ENCODE measurements around the gene NUBP2.

DNA sequence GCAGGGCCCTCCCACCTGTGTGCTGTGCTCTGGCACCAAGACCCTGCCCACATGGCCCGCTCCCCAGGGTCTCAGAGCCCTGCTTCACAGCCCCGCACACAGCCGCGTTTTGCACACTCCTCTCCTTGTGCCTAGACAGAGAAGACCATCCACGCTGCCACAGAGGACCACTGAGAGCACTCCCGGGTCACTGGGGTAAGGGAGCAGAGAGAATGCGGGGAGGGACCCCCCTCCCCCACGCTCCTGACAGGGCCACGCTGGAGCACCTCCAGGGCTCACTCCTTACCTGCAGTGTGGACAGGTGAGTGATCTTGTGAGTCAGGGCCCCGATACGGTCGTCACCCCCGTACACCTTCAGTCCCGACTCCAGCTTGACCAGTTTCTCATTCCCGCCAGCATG is 36.9 kb downstream of the NUBP2 start:
- TF ChIP-seq CTCF (IDR thresholded peaks at IDR 0.05; ENCODE audit: low read depth, low read length, missing input control) (no peak), EGR1 (IDR thresholded peaks at IDR 0.05; ENCODE audit: low read depth in 2 of 2) (no peak), GABPA (IDR thresholded peaks at IDR 0.05 in 1 of 2, conservative IDR thresholded peaks at IDR 0.05 in 1 of 2) (no peak), RXRA (IDR thresholded peaks at IDR 0.05) (no peak), SP1 (IDR thresholded peaks at IDR 0.05) (no peak), RAD21 (IDR thresholded peaks at IDR 0.05) (no peak), TAF1 (conservative IDR thresholded peaks at IDR 0.05) (no peak), REST (IDR thresholded peaks at IDR 0.05) (no peak), YY1 (IDR thresholded peaks at IDR 0.05) (no peak), JUND (IDR thresholded peaks at IDR 0.05) (no peak), HNF4A (conservative IDR thresholded peaks at IDR 0.05) (no peak)
- TF ChIP-seq, protein P1, sequence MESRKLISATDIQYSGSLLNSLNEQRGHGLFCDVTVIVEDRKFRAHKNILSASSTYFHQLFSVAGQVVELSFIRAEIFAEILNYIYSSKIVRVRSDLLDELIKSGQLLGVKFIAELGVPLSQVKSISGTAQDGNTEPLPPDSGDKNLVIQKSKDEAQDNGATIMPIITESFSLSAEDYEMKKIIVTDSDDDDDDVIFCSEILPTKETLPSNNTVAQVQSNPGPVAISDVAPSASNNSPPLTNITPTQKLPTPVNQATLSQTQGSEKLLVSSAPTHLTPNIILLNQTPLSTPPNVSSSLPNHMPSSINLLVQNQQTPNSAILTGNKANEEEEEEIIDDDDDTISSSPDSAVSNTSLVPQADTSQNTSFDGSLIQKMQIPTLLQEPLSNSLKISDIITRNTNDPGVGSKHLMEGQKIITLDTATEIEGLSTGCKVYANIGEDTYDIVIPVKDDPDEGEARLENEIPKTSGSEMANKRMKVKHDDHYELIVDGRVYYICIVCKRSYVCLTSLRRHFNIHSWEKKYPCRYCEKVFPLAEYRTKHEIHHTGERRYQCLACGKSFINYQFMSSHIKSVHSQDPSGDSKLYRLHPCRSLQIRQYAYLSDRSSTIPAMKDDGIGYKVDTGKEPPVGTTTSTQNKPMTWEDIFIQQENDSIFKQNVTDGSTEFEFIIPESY (IDR thresholded peaks at IDR 0.05): no peak

Data from liver (tissue), 3 donors.